Body of pancreas (tissue), 4 donors: ENCODE data around the gene NPW.

Source experiments
- CTCF ChIP-seq, 7 experiments: fragments of 450-650 bp in 4 of 7; fragments of 200-600 bp in 3 of 7; sonication (generic) in 3 of 7; IDR thresholded peaks; one replicate each; pipeline ENCODE4 v1.5.1; 2016 to 2019; ENCODE audit warnings: antibody characterized with exemption in 7 of 7
- POLR2A ChIP-seq, 3 donors: fragments of 450-650 bp; IDR thresholded peaks; one replicate each; pipeline ENCODE4 v1.6.1; 2016; ENCODE audit warnings: antibody characterized with exemption in 3 of 3, mild to moderate bottlenecking in 2 of 3

GRCh38 chr16:2022723-2023091, 3.1 kb downstream of the NPW start:
- TF ChIP-seq POLR2A (IDR thresholded peaks at IDR 0.05) = no peak
- no peak for TF ChIP-seq CTCF (IDR thresholded peaks at IDR 0.05)
